Pancreas (tissue), 10 donors: ENCODE results near the gene ATXN7L2. TPM values are rescaled to one million over a fixed set of nuclear protein-coding genes. Genes with fewer than 3 reads are reported as not detected.

ENCODE experiments used
- ATAC-seq, 4 donors: fragments of 200-7000 bp; cut with Tn5 transposase; one replicate each; pipeline versions ENCODE4 v1.8.0 to v1.9.1; 2020; ENCODE audit warnings: mild to moderate bottlenecking in 4 of 4, moderate library complexity in 4 of 4
- DNase-seq, 6 donors: peaks; one replicate each; pipeline ENCODE4 v3.0.0-alpha.2; 2020
- FAIRE-seq: peaks from 2 replicates; lab custom pipeline; 2012; peaks lifted over from hg19 to GRCh38; lab: Jason Lieb, UNC
- H3K27ac ChIP-seq, 4 donors: fragments of 200-600 bp; sonication (generic); 1 replicate in 3 of 4; 2 replicates in 1 of 4; pipeline versions ENCODE4 v1.5.0 to v1.8.0; 2020
- H3K27me3 ChIP-seq, 4 donors: fragments of 200-600 bp; one replicate each; pipeline ENCODE4 v1.8.0; 2021
- H3K36me3 ChIP-seq, 3 donors: fragments of 200-600 bp; sonication (generic) in 1 of 3; one replicate each; pipeline versions ENCODE4 v1.5.0 to v1.8.0; 2020 to 2021
- H3K4me1 ChIP-seq, 3 donors: fragments of 200-600 bp; one replicate each; pipeline ENCODE4 v1.8.0; 2021
- H3K4me3 ChIP-seq, 4 donors: fragments of 200-600 bp; sonication (generic) in 2 of 4; one replicate each; pipeline versions ENCODE4 v1.5.0 to v1.8.0; 2020 to 2021
- H3K9me3 ChIP-seq, 4 donors: fragments of 200-600 bp; one replicate each; pipeline ENCODE4 v1.8.0; 2021
- CTCF ChIP-seq, 4 donors: fragments of 200-600 bp; sonication (generic) in 3 of 4; IDR thresholded peaks; one replicate each; pipeline versions ENCODE4 v1.5.0 to v1.8.0; 2021; ENCODE audit warnings: antibody characterized with exemption in 4 of 4
- WGBS, 2 donors: extraction: QIAGEN DNeasy Blood & Tissue Kit; methylation state at CpG; one replicate each; pipeline ENCODE4 v1.1.7; 2013; 5-methylcytosine and 5-hydroxymethylcytosine counted together
- intact Hi-C, 3 donors: fragments of 100-400 bp; cut with DNase I; formaldehyde crosslinking; loops; one replicate each; pipeline versions ENCODE4 v1.11.1 to v1.14.2; 2022
- polyA plus RNA-seq, 2 donors: library from polyadenylated mRNA; stranded (reverse); fragments of 200-250 nt; gene quantifications; one replicate each; pipeline ENCODE4 v1.2.3, GENCODE V29; 2013
- total RNA-seq, 6 donors: library from RNA; stranded (reverse); fragmentation: NEBNext Ultra II Directional in 4 of 6; extraction: Animal tissue kit (Norgen Biotek cat#: 25700) in 4 of 6; gene quantifications; one replicate each; pipeline versions ENCODE4 v1.2.1 to v1.2.4, GENCODE V29; 2021 to 2023
- donor health status: healthy with polysubstance abuse.
- donor health status: DM: no; HTN: no; CAD: no; lungs with moderate emphysema.
- donor health status: DM: no; HTN: no; CAD: no.
- donor health status: control.
- donor health status: control.
- donor health status: Bipolar disorder and iron deficiency.
- donor health status: DM: yes; HTN: yes; CAD: no.
- donor health status: DM: no; HTN: no; CAD: no.
- donor health status: DM: no; HTN: no; CAD: no.
- donor health status: DM: yes; HTN: yes; CAD: no.

ATXN7L2 gene
- total and polyA plus RNA-seq, 8 donors, result 1.1 to 15.7 (median 1.9) TPM

GRCh38 chr1:109508001-109508872, 24.5 kb downstream of the ATXN7L2 start:
- TF ChIP-seq CTCF (IDR thresholded peaks at IDR 0.05), result no peak
- intact Hi-C loops, result no loop called here
- Histone ChIP-seq H3K27me3 (no peaks in the 10 kb centered on the region), H3K9me3 (no peaks in the 10 kb centered on the region), H3K4me1 (peaks cover 0 to 3% (median 0%) of the 10 kb centered on the region in 3 donors), H3K27ac (no peak overlapping the region), H3K4me3 (peak overlapping the region in 2 of 4 donors; percentile 81 to 85), H3K36me3 (no peaks in the 10 kb centered on the region)
- DNase-seq (no peak), FAIRE-seq (no peak), ATAC-seq (no peak)
- 82 to 84% methylated on average over 25 of the region's 25 CpGs for WGBS, 2 donors

GRCh38 chr1:109508873-109509175, 25.1 kb downstream of the ATXN7L2 start:
- H3K4me1 ChIP-seq, result peaks cover 0 to 3% (median 0%) of the 10 kb centered on the region in 3 donors

GRCh38 chr1:109509176-109510134, 25.8 kb downstream of the ATXN7L2 start, which contains the start of gene AMIGO1:
TSS of gene AMIGO1 (minus strand) at chr1:109509727. CDS start at chr1:109508912, 815 bp downstream.
- peak; percentile 44 to 81 (median 56) for DNase-seq
- WGBS, 2 donors, result 0 to 1% methylated on average over 63 to 100 of the region's 100 CpGs
- peak within 1 kb of the TSS in 1 of 4 donors; percentile 17 for H3K27ac ChIP-seq

More at GRCh38 chr1:109508873-109509175, 25.1 kb downstream of the ATXN7L2 start:
- WGBS, 2 donors, result 41% methylated on average over 7 of the region's 7 CpGs
- DNase-seq (no peak), FAIRE-seq (no peak), ATAC-seq (no peak)
- intact Hi-C loops, result no loop called here
- Histone ChIP-seq H3K27ac (no peak overlapping the region), H3K4me3 (peak overlapping the region; percentile 63 to 85 (median 82)), H3K36me3 (no peaks in the 10 kb centered on the region), H3K9me3 (no peaks in the 10 kb centered on the region), H3K27me3 (no peaks in the 10 kb centered on the region)
- no peak for TF ChIP-seq CTCF (IDR thresholded peaks at IDR 0.05)

GRCh38 chr1:109513110-109513710, 29.5 kb downstream of the ATXN7L2 start:
- H3K4me3 ChIP-seq, result no peak overlapping the region
- TF ChIP-seq CTCF (IDR thresholded peaks at IDR 0.05), result no peak
- peaks cover 0 to 3% (median 0%) of the 10 kb centered on the region in 3 donors for H3K4me1 ChIP-seq
- 79 to 80% methylated on average over 2 of the region's 2 CpGs for WGBS, 2 donors
- H3K36me3 ChIP-seq, result no peaks in the 10 kb centered on the region
- no peak for DNase-seq
- ATAC-seq, result no peak
- H3K27me3 ChIP-seq, result no peaks in the 10 kb centered on the region
- intact Hi-C loops, result no loop called here
- H3K27ac ChIP-seq, result no peak overlapping the region
- H3K9me3 ChIP-seq, result no peaks in the 10 kb centered on the region
- no peak for FAIRE-seq

More at GRCh38 chr1:109509176-109510134, 25.8 kb downstream of the ATXN7L2 start, which contains the start of gene AMIGO1:
- H3K4me3 ChIP-seq, result peak within 1 kb of the TSS; percentile 63 to 85 (median 82)
- peaks cover 0 to 3% (median 0%) of the 10 kb centered on the region in 3 donors for H3K4me1 ChIP-seq
- FAIRE-seq (no peak), ATAC-seq (peak; percentile 90 to 95 (median 94))
- H3K36me3 ChIP-seq, result no peaks in the 10 kb centered on the region
- H3K9me3 ChIP-seq, result no peaks in the 10 kb centered on the region
- H3K27me3 ChIP-seq, result no peaks in the 10 kb centered on the region
- intact Hi-C loops, result no loop called here
- no peak for TF ChIP-seq CTCF (IDR thresholded peaks at IDR 0.05)
